ENCODE data around the gene RHBDF1. TPM values are rescaled to one million over a fixed set of nuclear protein-coding genes. Genes with fewer than 3 reads are reported as not detected.
A peak's percentile ranks its signal among the peaks of the same experiment; 100 is the strongest.

The RHBDF1 gene
- total and polyA plus RNA-seq, 2 of the 13 experiments (the other 11 are each of a cell fraction or from before 2014, with no cell fraction given), result 5.4 to 26.9 TPM

DNA sequence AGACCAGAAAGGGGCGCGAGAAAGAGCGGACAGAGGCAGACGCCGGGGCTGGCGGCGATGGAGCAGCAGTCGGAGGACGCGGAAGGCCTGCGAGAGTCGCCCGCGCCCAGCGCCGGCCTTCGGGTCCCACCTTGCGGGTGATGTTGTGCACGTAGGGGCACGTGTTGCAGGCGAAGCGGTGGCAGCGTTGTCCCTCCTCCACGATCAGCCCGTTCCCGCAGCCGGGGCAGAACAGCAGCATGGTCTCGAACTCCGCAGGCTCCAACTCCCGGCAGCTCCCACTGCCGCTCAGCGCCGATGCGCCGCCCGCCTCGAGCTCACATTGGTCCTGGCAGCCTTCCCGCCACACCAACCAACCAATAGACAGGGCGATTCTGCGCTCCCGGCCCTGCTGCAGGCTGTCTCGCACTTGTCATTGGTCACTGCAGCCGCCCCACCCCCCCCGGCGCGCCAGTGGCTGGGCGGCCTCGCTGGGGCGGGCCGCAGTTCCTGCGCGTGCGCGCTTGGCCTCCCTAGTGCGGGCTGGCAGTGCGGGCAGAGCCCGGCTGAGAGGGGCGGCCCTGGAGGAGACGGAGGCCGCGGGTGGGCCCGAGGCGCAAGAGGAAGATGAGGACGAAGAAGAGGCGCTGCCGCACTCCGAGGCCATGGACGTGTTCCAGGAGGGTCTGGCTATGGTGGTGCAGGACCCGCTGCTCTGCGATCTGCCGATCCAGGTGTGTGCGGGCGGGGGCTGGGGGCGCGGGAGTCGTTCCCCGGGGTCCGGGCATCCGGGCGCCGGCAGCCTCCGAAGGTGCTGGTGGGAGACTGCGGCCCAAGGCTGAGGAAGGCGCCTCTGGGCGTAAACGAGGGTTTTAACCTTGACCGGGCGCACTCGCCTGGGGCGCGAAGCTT, 18.8 kb downstream of the RHBDF1 start, which contains the start of the genes POLR3K and SNRNP25 (continued):
- TF ChIP-seq ZNF704 (CRISPR knock-in tag; IDR thresholded peaks at IDR 0.05; ENCODE audit: borderline replicate concordance), result peak; percentile 91
- TF ChIP-seq SATB2 (CRISPR knock-in tag; IDR thresholded peaks at IDR 0.05), result no peak
- TF ChIP-seq ZNF615 (CRISPR knock-in tag; IDR thresholded peaks at IDR 0.05; ENCODE audit: borderline replicate concordance), result peak; percentile 82; the same call in 1 of the 2 replicates
- TF ChIP-seq ZNF83 (CRISPR knock-in tag; IDR thresholded peaks at IDR 0.05; ENCODE audit: borderline replicate concordance), result peak; percentile 79; the same call in 1 of the 2 replicates
- peak; percentile 34; the same call in 1 of the 2 replicates for TF ChIP-seq DR1 (CRISPR knock-in tag; IDR thresholded peaks at IDR 0.05)
- 0 out of 2 replicates have a peak, but pooled peaks have one; percentile 51 for TF ChIP-seq KAT8 (CRISPR knock-in tag; IDR thresholded peaks at IDR 0.05)
- no peak for TF ChIP-seq ZKSCAN1 (IDR thresholded peaks at IDR 0.05; ENCODE audit: low read length)
- TF ChIP-seq ZNF816 (CRISPR knock-in tag; IDR thresholded peaks at IDR 0.05; ENCODE audit: borderline replicate concordance), result no peak
- TF ChIP-seq, protein P1, sequence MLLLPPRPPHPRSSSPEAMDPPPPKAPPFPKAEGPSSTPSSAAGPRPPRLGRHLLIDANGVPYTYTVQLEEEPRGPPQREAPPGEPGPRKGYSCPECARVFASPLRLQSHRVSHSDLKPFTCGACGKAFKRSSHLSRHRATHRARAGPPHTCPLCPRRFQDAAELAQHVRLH (CRISPR knock-in tag; IDR thresholded peaks at IDR 0.05; ENCODE audit: borderline replicate concordance, low read depth), result peak; percentile 10; the same call in 1 of the 2 replicates
- no peak; the same call in 1 of the 2 replicates for TF ChIP-seq ARID2 (CRISPR knock-in tag; IDR thresholded peaks at IDR 0.05; ENCODE audit: borderline replicate concordance)
- no peak for TF ChIP-seq BHLHE40 (IDR thresholded peaks at IDR 0.05; ENCODE audit: low read length)
- no peak for TF ChIP-seq ZNF10 (CRISPR knock-in tag; IDR thresholded peaks at IDR 0.05; ENCODE audit: borderline replicate concordance, low read depth)
- TF ChIP-seq JUND (CRISPR knock-in tag; IDR thresholded peaks at IDR 0.05), result no peak
- peak; percentile 91; the same call in 1 of the 2 replicates for TF ChIP-seq ZNF674 (CRISPR knock-in tag; IDR thresholded peaks at IDR 0.05; ENCODE audit: low read depth)
- TF ChIP-seq MEF2D (CRISPR knock-in tag; IDR thresholded peaks at IDR 0.05), result peak; percentile 32; the same call in 1 of the 2 replicates
- TF ChIP-seq, protein P2, sequence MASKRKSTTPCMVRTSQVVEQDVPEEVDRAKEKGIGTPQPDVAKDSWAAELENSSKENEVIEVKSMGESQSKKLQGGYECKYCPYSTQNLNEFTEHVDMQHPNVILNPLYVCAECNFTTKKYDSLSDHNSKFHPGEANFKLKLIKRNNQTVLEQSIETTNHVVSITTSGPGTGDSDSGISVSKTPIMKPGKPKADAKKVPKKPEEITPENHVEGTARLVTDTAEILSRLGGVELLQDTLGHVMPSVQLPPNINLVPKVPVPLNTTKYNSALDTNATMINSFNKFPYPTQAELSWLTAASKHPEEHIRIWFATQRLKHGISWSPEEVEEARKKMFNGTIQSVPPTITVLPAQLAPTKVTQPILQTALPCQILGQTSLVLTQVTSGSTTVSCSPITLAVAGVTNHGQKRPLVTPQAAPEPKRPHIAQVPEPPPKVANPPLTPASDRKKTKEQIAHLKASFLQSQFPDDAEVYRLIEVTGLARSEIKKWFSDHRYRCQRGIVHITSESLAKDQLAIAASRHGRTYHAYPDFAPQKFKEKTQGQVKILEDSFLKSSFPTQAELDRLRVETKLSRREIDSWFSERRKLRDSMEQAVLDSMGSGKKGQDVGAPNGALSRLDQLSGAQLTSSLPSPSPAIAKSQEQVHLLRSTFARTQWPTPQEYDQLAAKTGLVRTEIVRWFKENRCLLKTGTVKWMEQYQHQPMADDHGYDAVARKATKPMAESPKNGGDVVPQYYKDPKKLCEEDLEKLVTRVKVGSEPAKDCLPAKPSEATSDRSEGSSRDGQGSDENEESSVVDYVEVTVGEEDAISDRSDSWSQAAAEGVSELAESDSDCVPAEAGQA (IDR thresholded peaks at IDR 0.05; ENCODE audit: low read depth), result no peak
- TF ChIP-seq, protein P2 (CRISPR knock-in tag; IDR thresholded peaks at IDR 0.05; ENCODE audit: borderline replicate concordance), result no peak
- TF ChIP-seq HNRNPLL (IDR thresholded peaks at IDR 0.05; ENCODE audit: low read depth, low read length, poor library complexity, severe bottlenecking), result peak; percentile 68
- TF ChIP-seq ZNF773 (CRISPR knock-in tag; IDR thresholded peaks at IDR 0.05; ENCODE audit: borderline replicate concordance), result 0 out of 2 replicates have a peak, but pooled peaks have one; percentile 45
- peak; percentile 92 for TF ChIP-seq MAX (IDR thresholded peaks at IDR 0.05)

Measured in HepG2 (cell line).